ENCODE data around the gene PCCA.

- TF ChIP-seq CTCF (IDR thresholded peaks at IDR 0.05) = no peak
- no peak for TF ChIP-seq EZH2 (IDR thresholded peaks at IDR 0.05; ENCODE audit: borderline replicate concordance, insufficient read depth, low read depth, low read length, poor library complexity, severe bottlenecking)
These were observed 19.6 kb upstream of the PCCA start for GRCh38 chr13:100069278-100069677.
